NT2/D1 (cell line): ENCODE data around the gene GALP.
"Not testable (repeated sequence)": the region's sequence is repeated elsewhere in the genome, so short reads cannot be mapped to it uniquely, and the experiment has no call there.

ENCODE experiments used
- DNase-seq: peaks from one replicate; pipeline ENCODE4 v3.0.0-alpha.2; 2011; ENCODE audit warnings: low read depth, low spot score
- H3K27me3 ChIP-seq: 2 replicates; pipeline ENCODE4 v1.6.0; 2011; ENCODE audit warnings: mild to moderate bottlenecking; ENCODE audit not compliant: insufficient read length, insufficient read depth
- H3K36me3 ChIP-seq: 2 replicates; pipeline ENCODE4 v1.6.1; 2011; ENCODE audit warnings: mild to moderate bottlenecking, low read length, mixed read lengths; ENCODE audit not compliant: insufficient read depth, insufficient read length
- H3K4me1 ChIP-seq: 2 replicates; pipeline ENCODE4 v1.5.1; 2011; ENCODE audit not compliant: insufficient read depth, insufficient read length
- H3K4me3 ChIP-seq: 2 replicates; pipeline ENCODE4 v1.5.1; 2011; ENCODE audit warnings: low read depth; ENCODE audit not compliant: insufficient read length
- H3K9ac ChIP-seq: 2 replicates; pipeline ENCODE4 v1.6.0; 2011; ENCODE audit warnings: low read depth; ENCODE audit not compliant: insufficient read length
- H3K9me3 ChIP-seq: 2 replicates; pipeline ENCODE4 v1.5.1; 2011; ENCODE audit warnings: mild to moderate bottlenecking, low read length; ENCODE audit not compliant: insufficient read depth
- SUZ12 ChIP-seq: IDR thresholded peaks from 2 replicates; pipeline ENCODE4 v1.6.1; 2011; ENCODE audit not compliant: insufficient read length, insufficient read depth; ENCODE audit errors: extremely low read depth
- YY1 ChIP-seq: IDR thresholded peaks from 2 replicates; pipeline ENCODE4 v1.6.1; 2011; ENCODE audit not compliant: insufficient read length, insufficient read depth
- ZNF274 ChIP-seq: IDR thresholded peaks from 2 replicates; pipeline ENCODE4 v1.6.1; 2011; ENCODE audit warnings: mild to moderate bottlenecking, low read depth, low read length

GALP gene

DNA sequence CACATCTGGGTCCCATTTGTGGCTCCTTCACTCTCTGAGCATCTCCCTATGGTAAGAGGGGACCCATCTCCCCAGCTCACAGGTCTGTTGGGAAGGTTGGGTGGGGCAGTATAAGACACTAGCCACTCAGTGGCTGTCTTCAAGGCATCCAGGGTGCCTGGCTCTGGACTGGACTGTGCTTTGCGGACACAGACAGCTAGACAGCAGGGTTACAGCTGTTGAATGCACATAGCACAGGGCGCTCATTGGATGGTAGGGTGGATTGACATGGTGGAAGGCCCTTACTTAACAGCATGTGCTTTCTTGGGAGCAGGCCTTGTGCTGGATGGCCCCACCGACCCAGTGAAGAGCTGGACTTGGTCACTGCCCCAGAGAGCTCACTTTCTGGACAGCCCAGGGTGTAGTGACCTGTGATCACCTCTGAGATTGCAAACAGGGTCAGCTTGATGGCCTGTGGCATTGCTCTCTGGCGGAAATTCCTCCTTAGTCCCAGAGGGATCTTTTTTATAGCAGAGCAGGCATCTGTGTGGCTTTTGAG is 32.8 kb upstream of the GALP start:
- H3K36me3 ChIP-seq, result peaks cover 46% of the 10 kb centered on the region
- H3K9ac ChIP-seq, result peak overlapping the region; percentile 56
- H3K27me3 ChIP-seq, result no peaks in the 10 kb centered on the region
- TF ChIP-seq ZNF274, result no peak
- TF ChIP-seq SUZ12, result no peak
- no peak for TF ChIP-seq YY1
- peaks cover 9% of the 10 kb centered on the region for H3K4me1 ChIP-seq
- no peaks in the 10 kb centered on the region for H3K9me3 ChIP-seq
- H3K4me3 ChIP-seq, result peak overlapping the region; percentile 15
- DNase-seq, result no peak

DNA sequence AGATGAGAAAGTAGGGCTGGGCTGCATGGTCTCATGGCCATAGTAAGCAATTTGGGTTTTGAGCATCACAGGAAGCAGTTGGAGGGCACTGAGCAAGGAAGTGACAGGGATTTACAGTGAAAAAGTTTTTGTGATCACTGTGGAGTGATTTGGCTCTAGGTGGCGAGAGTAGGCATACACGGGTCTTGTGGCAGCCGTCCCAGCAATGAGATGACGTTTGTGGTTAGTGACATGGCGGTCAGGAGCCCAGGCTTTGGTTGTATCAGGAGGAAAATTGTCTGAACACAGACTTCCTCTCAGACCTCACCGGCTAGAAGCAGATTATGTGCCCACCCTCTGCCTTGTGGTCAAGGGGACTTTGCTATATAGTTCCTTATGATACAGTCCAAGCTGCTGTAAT is 31.4 kb upstream of the GALP start:
- H3K27me3 ChIP-seq, result no peaks in the 10 kb centered on the region
- H3K4me3 ChIP-seq, result no peak overlapping the region
- H3K36me3 ChIP-seq, result peaks cover 55% of the 10 kb centered on the region
- H3K9me3 ChIP-seq, result no peaks in the 10 kb centered on the region
- TF ChIP-seq YY1 (no peak), ZNF274 (no peak), SUZ12 (no peak)
- H3K4me1 ChIP-seq, result peaks cover 9% of the 10 kb centered on the region
- DNase-seq, result no peak
- no peak overlapping the region for H3K9ac ChIP-seq

DNA sequence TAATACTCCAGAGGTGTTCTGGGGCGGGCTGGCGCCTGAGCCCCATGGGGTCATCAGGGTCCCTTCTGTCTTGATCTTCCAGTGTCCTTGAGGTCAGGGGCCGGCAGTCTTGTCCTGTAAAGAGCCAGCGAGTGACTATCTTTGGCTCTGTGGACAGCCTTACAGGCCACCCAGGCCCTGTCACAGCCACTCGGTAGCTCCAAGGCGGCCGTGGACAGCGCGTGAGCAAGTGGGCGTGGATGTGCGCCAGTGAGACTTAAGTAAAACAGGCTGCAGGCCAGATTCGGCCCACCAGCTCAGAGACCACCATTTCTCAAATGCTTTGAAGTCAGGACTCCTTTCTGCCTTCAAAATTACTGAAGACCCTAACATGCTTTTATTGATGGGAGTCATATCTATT is 31.0 kb upstream of the GALP start:
- Histone ChIP-seq H3K9me3 (no peaks in the 10 kb centered on the region), H3K4me1 (peaks cover 9% of the 10 kb centered on the region), H3K36me3 (peaks cover 58% of the 10 kb centered on the region), H3K27me3 (no peaks in the 10 kb centered on the region), H3K9ac (no peak overlapping the region), H3K4me3 (no peak overlapping the region)
- DNase-seq, result no peak
- TF ChIP-seq YY1 (no peak), SUZ12 (no peak), ZNF274 (no peak)

DNA sequence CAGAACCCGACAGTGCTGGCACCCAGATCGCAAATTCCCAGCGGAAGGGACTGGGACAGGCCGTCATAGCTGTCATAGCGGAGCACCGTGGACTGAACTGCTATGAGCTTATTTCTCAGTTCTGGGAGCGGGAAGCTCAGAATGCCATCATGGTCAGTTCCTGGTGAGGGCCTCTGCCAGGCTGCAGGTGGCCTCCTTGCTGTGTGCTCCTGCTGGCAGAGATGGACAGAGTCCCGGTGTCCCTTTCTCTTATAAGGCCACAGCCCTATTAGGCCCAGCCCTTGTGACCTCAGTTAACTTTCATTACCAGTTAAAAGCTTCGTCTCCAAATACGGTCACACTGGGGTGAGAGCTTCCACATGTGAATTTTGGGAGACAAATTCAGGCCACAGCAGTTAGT is 30.1 kb upstream of the GALP start:
- Histone ChIP-seq H3K9me3 (no peaks in the 10 kb centered on the region), H3K4me3 (no peak overlapping the region), H3K9ac (no peak overlapping the region), H3K27me3 (no peaks in the 10 kb centered on the region), H3K36me3 (peaks cover 64% of the 10 kb centered on the region), H3K4me1 (peaks cover 9% of the 10 kb centered on the region)
- DNase-seq, result no peak
- no peak for TF ChIP-seq ZNF274
- TF ChIP-seq SUZ12, result no peak
- TF ChIP-seq YY1, result no peak

DNA sequence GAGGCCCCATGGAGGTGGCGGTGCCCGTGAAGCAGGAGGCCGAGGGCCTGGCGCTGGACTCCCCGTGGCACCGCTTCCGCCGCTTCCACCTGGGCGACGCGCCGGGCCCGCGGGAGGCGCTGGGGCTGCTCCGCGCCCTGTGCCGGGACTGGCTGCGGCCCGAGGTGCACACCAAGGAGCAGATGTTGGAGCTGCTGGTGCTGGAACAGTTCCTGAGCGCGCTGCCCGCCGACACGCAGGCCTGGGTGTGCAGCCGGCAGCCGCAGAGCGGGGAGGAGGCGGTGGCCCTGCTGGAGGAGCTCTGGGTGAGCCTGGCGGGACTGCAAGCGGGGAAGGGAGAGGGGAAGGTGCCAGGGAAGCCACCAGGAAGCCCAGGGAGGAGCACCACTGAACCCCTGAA is 28.9 kb upstream of the GALP start:
- Histone ChIP-seq H3K36me3 (peaks cover 64% of the 10 kb centered on the region), H3K9ac (no peak overlapping the region), H3K4me1 (peaks cover 8% of the 10 kb centered on the region), H3K4me3 (no peak overlapping the region), H3K9me3 (no peaks in the 10 kb centered on the region), H3K27me3 (no peaks in the 10 kb centered on the region)
- DNase-seq, result no peak
- TF ChIP-seq ZNF274, result no peak
- no peak for TF ChIP-seq YY1
- TF ChIP-seq SUZ12, result no peak

DNA sequence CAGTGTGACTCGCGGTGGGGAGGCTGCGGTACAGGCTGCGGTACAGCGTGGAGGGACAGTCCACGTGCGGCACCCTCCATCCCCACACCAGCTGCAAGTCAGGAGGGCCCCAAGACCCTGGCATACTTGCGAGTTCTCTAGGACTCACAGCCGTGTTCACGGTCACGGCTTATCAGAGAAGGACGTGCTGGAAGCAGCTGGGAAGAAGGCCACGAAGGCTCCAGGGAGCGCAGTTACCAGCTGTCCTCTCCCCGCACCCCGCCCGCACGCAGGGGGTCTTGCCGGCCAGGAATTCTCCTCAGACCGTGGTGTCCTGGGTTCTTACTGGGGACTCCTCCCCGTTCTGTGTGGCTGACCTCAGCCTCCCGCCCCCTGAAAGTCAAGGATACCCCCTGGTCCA is 28.5 kb upstream of the GALP start:
- DNase-seq, result no peak
- no peak for TF ChIP-seq SUZ12
- TF ChIP-seq YY1, result no peak
- TF ChIP-seq ZNF274, result no peak
- no peak overlapping the region for H3K4me3 ChIP-seq
- peaks cover 61% of the 10 kb centered on the region for H3K36me3 ChIP-seq
- H3K4me1 ChIP-seq, result peaks cover 6% of the 10 kb centered on the region
- H3K9ac ChIP-seq, result no peak overlapping the region
- H3K9me3 ChIP-seq, result no peaks in the 10 kb centered on the region
- H3K27me3 ChIP-seq, result no peaks in the 10 kb centered on the region

DNA sequence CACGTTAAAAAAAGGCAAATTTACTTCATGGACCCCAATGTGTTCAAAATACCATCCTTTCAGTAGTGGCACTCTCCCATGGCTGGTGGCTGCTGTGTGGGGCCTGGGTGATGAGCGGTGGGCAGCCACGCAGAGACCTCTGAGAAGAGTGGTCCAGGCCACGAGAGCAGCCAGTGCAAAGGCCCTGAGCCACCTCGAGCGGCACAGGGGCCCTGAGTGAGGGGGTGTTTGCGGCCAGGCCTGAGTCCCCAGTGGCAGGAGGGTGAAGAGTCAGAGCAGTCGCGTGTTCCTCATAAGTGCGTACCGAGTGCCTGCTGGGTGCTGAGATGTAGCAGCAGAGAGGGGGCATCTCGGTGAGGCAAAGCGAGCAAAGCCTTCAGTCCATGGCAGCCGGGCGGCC is 27.7 kb upstream of the GALP start:
- Histone ChIP-seq H3K36me3 (peaks cover 53% of the 10 kb centered on the region), H3K27me3 (no peaks in the 10 kb centered on the region), H3K4me1 (peaks cover under 1% of the 10 kb centered on the region), H3K9ac (no peak overlapping the region), H3K4me3 (no peak overlapping the region), H3K9me3 (no peaks in the 10 kb centered on the region)
- TF ChIP-seq YY1, result no peak
- no peak for DNase-seq

DNA sequence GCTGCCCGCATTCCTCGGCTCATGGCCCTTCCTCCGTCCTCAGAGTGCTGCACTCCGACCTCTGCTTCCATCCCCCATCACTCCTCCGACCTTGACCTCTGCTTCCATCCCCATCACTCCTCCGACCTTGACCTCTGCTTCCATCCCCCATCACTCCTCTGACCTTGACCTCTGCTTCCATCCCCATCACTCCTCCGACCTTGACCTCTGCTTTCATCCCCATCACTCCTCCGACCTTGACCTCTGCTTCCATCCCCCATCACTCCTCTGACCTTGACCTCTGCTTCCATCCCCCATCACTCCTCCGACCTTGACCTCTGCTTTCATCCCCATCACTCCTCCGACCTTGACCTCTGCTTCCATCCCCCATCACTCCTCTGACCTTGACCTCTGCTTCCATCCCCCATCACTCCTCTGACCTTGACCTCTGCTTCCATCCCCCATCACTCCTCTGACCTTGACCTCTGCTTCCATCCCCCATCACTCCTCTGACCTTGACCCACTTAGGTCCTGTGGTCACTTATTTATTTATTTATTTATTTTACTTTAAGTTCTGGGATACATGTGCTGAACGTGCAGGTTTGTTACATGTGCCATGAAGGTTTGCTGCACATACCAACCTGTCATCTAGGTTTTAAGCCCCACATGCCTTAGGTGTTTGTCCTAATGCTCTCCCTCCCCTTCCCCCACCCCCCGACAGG is 26.7 kb upstream of the GALP start:
- H3K9ac ChIP-seq, H3K4me1 ChIP-seq, H3K4me3 ChIP-seq, H3K27me3 ChIP-seq, DNase-seq, H3K9me3 ChIP-seq: not testable (repeated sequence)
- peaks cover 45% of the 10 kb centered on the region for H3K36me3 ChIP-seq
